Measurements from ENCODE around the gene TXNDC17.
"Not testable (repeated sequence)": the region's sequence is repeated elsewhere in the genome, so short reads cannot be mapped to it uniquely, and the experiment has no call there.

Gene TXNDC17

GRCh38 chr17:6683730-6684459 lies 43.0 kb downstream of the TXNDC17 start:
- Histone ChIP-seq H3K4me3 (ENCODE audit: insufficient read length, low read depth) (no peak overlapping the region), H3K36me3 (ENCODE audit: insufficient read depth, insufficient read length, low read length) (no peaks in the 10 kb centered on the region), H3K4me1 (ENCODE audit: insufficient read depth, insufficient read length) (no peaks in the 10 kb centered on the region), H3K27me3 (ENCODE audit: insufficient read depth, insufficient read length) (no peaks in the 10 kb centered on the region), H3K9ac (ENCODE audit: insufficient read length, low read depth) (no peak overlapping the region), H3K9me3 (ENCODE audit: insufficient read depth, low read length) (no peaks in the 10 kb centered on the region)
- DNase-seq (ENCODE audit: low read depth, low spot score), result no peak
- no peak for TF ChIP-seq SUZ12 (IDR thresholded peaks at IDR 0.05; ENCODE audit: extremely low read depth, insufficient read depth, insufficient read length)
- no peak for TF ChIP-seq YY1 (IDR thresholded peaks at IDR 0.05; ENCODE audit: insufficient read depth, insufficient read length)
- no peak for TF ChIP-seq ZNF274 (IDR thresholded peaks at IDR 0.05; ENCODE audit: low read depth, low read length)

GRCh38 chr17:6684460-6684783 lies 43.6 kb downstream of the TXNDC17 start:
- Histone ChIP-seq H3K4me1 (ENCODE audit: insufficient read depth, insufficient read length) (no peaks in the 10 kb centered on the region), H3K4me3 (ENCODE audit: insufficient read length, low read depth) (no peak overlapping the region), H3K9me3 (ENCODE audit: insufficient read depth, low read length) (no peaks in the 10 kb centered on the region), H3K36me3 (ENCODE audit: insufficient read depth, insufficient read length, low read length) (no peaks in the 10 kb centered on the region), H3K27me3 (ENCODE audit: insufficient read depth, insufficient read length) (no peaks in the 10 kb centered on the region), H3K9ac (ENCODE audit: insufficient read length, low read depth) (no peak overlapping the region)
- no peak for DNase-seq (ENCODE audit: low read depth, low spot score)
- TF ChIP-seq ZNF274 (IDR thresholded peaks at IDR 0.05; ENCODE audit: low read depth, low read length) (no peak), SUZ12 (IDR thresholded peaks at IDR 0.05; ENCODE audit: extremely low read depth, insufficient read depth, insufficient read length) (no peak), YY1 (IDR thresholded peaks at IDR 0.05; ENCODE audit: insufficient read depth, insufficient read length) (no peak)

GRCh38 chr17:6684881-6685767 lies 44.3 kb downstream of the TXNDC17 start:
- Histone ChIP-seq H3K4me3 (ENCODE audit: insufficient read length, low read depth) (no peak overlapping the region), H3K9ac (ENCODE audit: insufficient read length, low read depth) (no peak overlapping the region), H3K36me3 (ENCODE audit: insufficient read depth, insufficient read length, low read length) (no peaks in the 10 kb centered on the region), H3K9me3 (ENCODE audit: insufficient read depth, low read length) (no peaks in the 10 kb centered on the region), H3K27me3 (ENCODE audit: insufficient read depth, insufficient read length) (no peaks in the 10 kb centered on the region), H3K4me1 (ENCODE audit: insufficient read depth, insufficient read length) (no peaks in the 10 kb centered on the region)
- no peak for TF ChIP-seq YY1 (IDR thresholded peaks at IDR 0.05; ENCODE audit: insufficient read depth, insufficient read length)
- TF ChIP-seq ZNF274 (IDR thresholded peaks at IDR 0.05; ENCODE audit: low read depth, low read length), result no peak
- TF ChIP-seq SUZ12 (IDR thresholded peaks at IDR 0.05; ENCODE audit: extremely low read depth, insufficient read depth, insufficient read length), result no peak
- DNase-seq (ENCODE audit: low read depth, low spot score), result no peak

GRCh38 chr17:6686026-6686425 lies 45.2 kb downstream of the TXNDC17 start:
- no peak for TF ChIP-seq SUZ12 (IDR thresholded peaks at IDR 0.05; ENCODE audit: extremely low read depth, insufficient read depth, insufficient read length)
- TF ChIP-seq YY1 (IDR thresholded peaks at IDR 0.05; ENCODE audit: insufficient read depth, insufficient read length), result no peak
- no peak for TF ChIP-seq ZNF274 (IDR thresholded peaks at IDR 0.05; ENCODE audit: low read depth, low read length)
- DNase-seq (ENCODE audit: low read depth, low spot score), result no peak
- Histone ChIP-seq H3K4me3 (ENCODE audit: insufficient read length, low read depth) (no peak overlapping the region), H3K36me3 (ENCODE audit: insufficient read depth, insufficient read length, low read length) (no peaks in the 10 kb centered on the region), H3K27me3 (ENCODE audit: insufficient read depth, insufficient read length) (no peaks in the 10 kb centered on the region), H3K9ac (ENCODE audit: insufficient read length, low read depth) (no peak overlapping the region), H3K9me3 (ENCODE audit: insufficient read depth, low read length) (no peaks in the 10 kb centered on the region), H3K4me1 (ENCODE audit: insufficient read depth, insufficient read length) (no peaks in the 10 kb centered on the region)

GRCh38 chr17:6688944-6689343 lies 48.1 kb downstream of the TXNDC17 start:
- H3K4me3 ChIP-seq (ENCODE audit: insufficient read length, low read depth), result no peak overlapping the region
- no peak for DNase-seq (ENCODE audit: low read depth, low spot score)
- no peaks in the 10 kb centered on the region for H3K9me3 ChIP-seq (ENCODE audit: insufficient read depth, low read length)
- H3K9ac ChIP-seq (ENCODE audit: insufficient read length, low read depth), result no peak overlapping the region
- no peak for TF ChIP-seq ZNF274 (IDR thresholded peaks at IDR 0.05; ENCODE audit: low read depth, low read length)
- no peak for TF ChIP-seq YY1 (IDR thresholded peaks at IDR 0.05; ENCODE audit: insufficient read depth, insufficient read length)
- H3K36me3 ChIP-seq (ENCODE audit: insufficient read depth, insufficient read length, low read length), result no peaks in the 10 kb centered on the region
- H3K4me1 ChIP-seq (ENCODE audit: insufficient read depth, insufficient read length), result no peaks in the 10 kb centered on the region
- no peaks in the 10 kb centered on the region for H3K27me3 ChIP-seq (ENCODE audit: insufficient read depth, insufficient read length)

- no peaks in the 10 kb centered on the region for H3K4me1 ChIP-seq (ENCODE audit: insufficient read depth, insufficient read length)
- TF ChIP-seq SUZ12 (IDR thresholded peaks at IDR 0.05; ENCODE audit: extremely low read depth, insufficient read depth, insufficient read length) (no peak), YY1 (IDR thresholded peaks at IDR 0.05; ENCODE audit: insufficient read depth, insufficient read length) (no peak), ZNF274 (IDR thresholded peaks at IDR 0.05; ENCODE audit: low read depth, low read length) (no peak)
- DNase-seq (ENCODE audit: low read depth, low spot score), result no peak
Measured at GRCh38 chr17:6690641-6691040, 49.8 kb downstream of the TXNDC17 start.

GRCh38 chr17:6691546-6691945 lies 50.7 kb downstream of the TXNDC17 start:
- H3K9ac ChIP-seq (ENCODE audit: insufficient read length, low read depth), result no peak overlapping the region
- no peaks in the 10 kb centered on the region for H3K4me1 ChIP-seq (ENCODE audit: insufficient read depth, insufficient read length)

More at GRCh38 chr17:6690641-6691040, 49.8 kb downstream of the TXNDC17 start:
- Histone ChIP-seq H3K4me3 (ENCODE audit: insufficient read length, low read depth) (no peak overlapping the region), H3K27me3 (ENCODE audit: insufficient read depth, insufficient read length) (no peaks in the 10 kb centered on the region), H3K9ac (ENCODE audit: insufficient read length, low read depth) (no peak overlapping the region), H3K9me3 (ENCODE audit: insufficient read depth, low read length) (no peaks in the 10 kb centered on the region), H3K36me3 (ENCODE audit: insufficient read depth, insufficient read length, low read length) (no peaks in the 10 kb centered on the region)

GRCh38 chr17:6691958-6692357 lies 51.1 kb downstream of the TXNDC17 start:
- not testable (repeated sequence) for DNase-seq (ENCODE audit: low read depth, low spot score); H3K9ac ChIP-seq (ENCODE audit: insufficient read length, low read depth); H3K4me3 ChIP-seq (ENCODE audit: insufficient read length, low read depth); H3K27me3 ChIP-seq (ENCODE audit: insufficient read depth, insufficient read length); H3K36me3 ChIP-seq (ENCODE audit: insufficient read depth, insufficient read length, low read length); H3K4me1 ChIP-seq (ENCODE audit: insufficient read depth, insufficient read length); H3K9me3 ChIP-seq (ENCODE audit: insufficient read depth, low read length)

More at GRCh38 chr17:6691546-6691945, 50.7 kb downstream of the TXNDC17 start:
- H3K4me3 ChIP-seq (ENCODE audit: insufficient read length, low read depth), result no peak overlapping the region
- no peaks in the 10 kb centered on the region for H3K36me3 ChIP-seq (ENCODE audit: insufficient read depth, insufficient read length, low read length)
- H3K27me3 ChIP-seq (ENCODE audit: insufficient read depth, insufficient read length), result no peaks in the 10 kb centered on the region
- no peak for TF ChIP-seq YY1 (IDR thresholded peaks at IDR 0.05; ENCODE audit: insufficient read depth, insufficient read length)
- no peak for TF ChIP-seq SUZ12 (IDR thresholded peaks at IDR 0.05; ENCODE audit: extremely low read depth, insufficient read depth, insufficient read length)
- TF ChIP-seq ZNF274 (IDR thresholded peaks at IDR 0.05; ENCODE audit: low read depth, low read length), result no peak
- no peaks in the 10 kb centered on the region for H3K9me3 ChIP-seq (ENCODE audit: insufficient read depth, low read length)
- no peak for DNase-seq (ENCODE audit: low read depth, low spot score)

Measured in NT2/D1 (cell line).